Measurements from ENCODE around the gene ZNF33A. TPM values are rescaled to one million over a fixed set of nuclear protein-coding genes. Genes with fewer than 3 reads are reported as not detected.

Gene ZNF33A
- total RNA-seq, 1 donor from 2014 or later, result 18.9 TPM

DNA sequence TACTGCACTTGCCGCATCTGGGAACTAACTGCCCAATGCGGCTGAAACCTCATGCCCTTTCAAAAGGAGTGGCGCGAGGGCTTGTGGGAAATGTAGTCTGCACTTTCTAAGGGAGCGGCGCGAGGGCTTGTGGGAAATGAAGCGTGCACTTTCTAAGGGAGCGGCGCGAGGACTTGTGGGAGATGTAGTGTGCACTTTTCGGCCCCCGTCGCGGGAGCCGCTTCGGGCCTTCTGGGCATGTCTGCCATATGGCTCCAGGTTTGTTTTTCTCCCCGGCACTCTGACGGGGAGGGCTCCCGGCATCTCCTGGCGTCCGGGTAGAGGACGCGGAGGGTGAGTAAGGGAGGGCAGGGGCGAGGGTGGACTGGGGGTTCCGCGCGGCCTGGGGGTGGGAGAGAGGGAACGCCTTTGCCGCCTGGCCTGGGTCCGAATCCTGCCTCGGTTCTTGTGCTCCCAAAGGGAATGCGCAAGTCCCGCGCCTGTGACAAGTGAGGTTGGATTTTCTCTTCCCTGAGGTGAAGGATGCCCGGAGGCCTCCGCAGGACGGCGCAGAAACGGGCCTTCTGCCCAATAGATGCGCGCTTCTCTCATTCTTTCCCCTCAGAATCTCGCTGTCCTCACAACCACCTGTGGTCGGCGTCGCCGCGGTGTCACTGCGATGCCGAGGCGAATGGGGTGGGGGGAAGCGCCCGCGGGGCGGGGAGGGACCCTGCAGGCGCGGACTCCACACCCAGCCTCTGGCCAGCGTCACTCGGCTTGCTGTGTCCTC, 83.9 kb downstream of the ZNF33A start, which contains the start of gene ZNF37A:
TSS of gene ZNF37A (plus strand) at position 180 of the 769 bp plus-strand sequence. CDS start 2,281 bp downstream, outside the sequence.
- TF ChIP-seq POLR2AphosphoS5 (IDR thresholded peaks at IDR 0.05; ENCODE audit: insufficient read depth in 1 of 2, low read depth in 1 of 2), result peak; percentile 68 to 96
- TF ChIP-seq, protein P1, sequence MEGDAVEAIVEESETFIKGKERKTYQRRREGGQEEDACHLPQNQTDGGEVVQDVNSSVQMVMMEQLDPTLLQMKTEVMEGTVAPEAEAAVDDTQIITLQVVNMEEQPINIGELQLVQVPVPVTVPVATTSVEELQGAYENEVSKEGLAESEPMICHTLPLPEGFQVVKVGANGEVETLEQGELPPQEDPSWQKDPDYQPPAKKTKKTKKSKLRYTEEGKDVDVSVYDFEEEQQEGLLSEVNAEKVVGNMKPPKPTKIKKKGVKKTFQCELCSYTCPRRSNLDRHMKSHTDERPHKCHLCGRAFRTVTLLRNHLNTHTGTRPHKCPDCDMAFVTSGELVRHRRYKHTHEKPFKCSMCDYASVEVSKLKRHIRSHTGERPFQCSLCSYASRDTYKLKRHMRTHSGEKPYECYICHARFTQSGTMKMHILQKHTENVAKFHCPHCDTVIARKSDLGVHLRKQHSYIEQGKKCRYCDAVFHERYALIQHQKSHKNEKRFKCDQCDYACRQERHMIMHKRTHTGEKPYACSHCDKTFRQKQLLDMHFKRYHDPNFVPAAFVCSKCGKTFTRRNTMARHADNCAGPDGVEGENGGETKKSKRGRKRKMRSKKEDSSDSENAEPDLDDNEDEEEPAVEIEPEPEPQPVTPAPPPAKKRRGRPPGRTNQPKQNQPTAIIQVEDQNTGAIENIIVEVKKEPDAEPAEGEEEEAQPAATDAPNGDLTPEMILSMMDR (IDR thresholded peaks at IDR 0.05), result no peak
- Histone ChIP-seq H3K27me3 (no peaks in the 10 kb centered on the region), H3K4me1 (peaks cover 22% of the 10 kb centered on the region), H3K36me3 (peaks cover 0 to 32% of the 10 kb centered on the region in 2 donors), H3K9me3 (no peaks in the 10 kb centered on the region), H3K27ac (peak within 1 kb of the TSS; percentile 87), H3K4me3 (peak within 1 kb of the TSS; percentile 67 to 90)
- intact Hi-C loops (cut with DNase I), result loop anchor here (10.0 kb wide), 1 partner anchor 120 kb away; the partner anchor contains the start of gene ZNF25
- peak in 1 of 2 donors; percentile 95 for DNase-seq (ENCODE audit: extremely low spot score in 2 of 2)

DNA sequence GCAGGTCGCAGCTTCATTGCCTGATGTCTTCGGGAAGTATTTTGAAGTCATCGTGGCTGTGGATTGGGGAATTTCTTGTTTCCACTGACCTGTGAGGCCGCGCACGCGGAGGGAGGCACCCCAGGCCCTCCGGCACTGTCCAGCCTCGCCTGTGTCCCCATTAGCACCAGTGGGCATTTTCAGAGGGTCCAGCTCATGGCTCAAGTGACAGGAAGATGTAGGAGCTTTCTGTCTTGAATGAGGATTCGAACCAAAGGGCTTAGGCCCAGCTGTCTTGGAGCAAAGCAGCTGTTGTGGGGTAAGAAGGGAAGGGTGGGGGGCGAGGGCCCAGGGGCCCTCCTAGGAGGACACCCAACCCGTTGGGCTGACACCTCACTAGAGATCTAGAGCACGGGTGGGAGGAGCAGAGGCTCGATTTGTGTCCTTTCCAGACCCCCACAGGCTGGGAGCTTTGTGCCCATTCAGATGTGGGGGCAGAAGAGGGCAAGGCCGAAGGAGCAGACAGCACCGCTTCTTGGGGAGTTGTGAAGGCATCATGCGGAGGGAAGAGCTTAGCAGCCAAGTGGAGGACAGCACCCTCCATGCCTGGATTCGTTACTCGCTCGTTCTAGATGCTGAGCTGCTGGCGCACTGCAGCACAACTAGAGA, 84.6 kb downstream of the ZNF33A start:
- intact Hi-C loops (cut with DNase I), result loop anchor here (10.0 kb wide), 1 partner anchor 120 kb away; the partner anchor contains the start of gene ZNF25
- peak overlapping the region; percentile 87 for H3K27ac ChIP-seq
- TF ChIP-seq POLR2AphosphoS5 (IDR thresholded peaks at IDR 0.05; ENCODE audit: insufficient read depth in 1 of 2, low read depth in 1 of 2) (no peak), POLR2A (IDR thresholded peaks at IDR 0.05) (no peak)
- TF ChIP-seq, protein P1 (IDR thresholded peaks at IDR 0.05), result no peak

DNA sequence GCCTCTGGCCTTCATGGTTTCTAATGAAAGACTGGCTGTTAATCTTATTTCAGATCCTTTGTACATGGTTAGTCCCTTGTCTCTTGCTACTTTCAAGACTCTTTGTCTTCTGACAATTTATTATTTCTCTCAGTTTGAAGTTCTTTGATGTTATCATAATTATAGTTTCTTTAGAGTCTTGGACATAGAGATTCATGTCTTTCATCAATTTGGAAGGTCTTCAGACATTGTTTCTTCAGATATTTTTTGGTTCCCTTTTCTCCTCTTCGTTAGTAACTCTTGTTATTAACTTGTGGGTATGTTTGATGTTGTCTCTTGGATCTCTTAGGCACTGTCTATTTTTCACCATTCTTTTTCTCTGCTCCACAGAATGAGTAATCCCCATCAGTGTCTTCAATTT, 92.4 kb downstream of the ZNF33A start:
- Histone ChIP-seq H3K9me3 (peaks cover 20% of the 10 kb centered on the region), H3K36me3 (peaks cover 14 to 85% of the 10 kb centered on the region in 2 donors)

More for the DNA sequence above, 84.6 kb downstream of the ZNF33A start:
- Histone ChIP-seq H3K9me3 (no peaks in the 10 kb centered on the region), H3K4me1 (peaks cover 22% of the 10 kb centered on the region), H3K4me3 (peak overlapping the region; percentile 67 to 90), H3K36me3 (peaks cover 0 to 39% of the 10 kb centered on the region in 2 donors), H3K27me3 (no peaks in the 10 kb centered on the region)
- no peak for DNase-seq (ENCODE audit: extremely low spot score in 2 of 2)

DNA sequence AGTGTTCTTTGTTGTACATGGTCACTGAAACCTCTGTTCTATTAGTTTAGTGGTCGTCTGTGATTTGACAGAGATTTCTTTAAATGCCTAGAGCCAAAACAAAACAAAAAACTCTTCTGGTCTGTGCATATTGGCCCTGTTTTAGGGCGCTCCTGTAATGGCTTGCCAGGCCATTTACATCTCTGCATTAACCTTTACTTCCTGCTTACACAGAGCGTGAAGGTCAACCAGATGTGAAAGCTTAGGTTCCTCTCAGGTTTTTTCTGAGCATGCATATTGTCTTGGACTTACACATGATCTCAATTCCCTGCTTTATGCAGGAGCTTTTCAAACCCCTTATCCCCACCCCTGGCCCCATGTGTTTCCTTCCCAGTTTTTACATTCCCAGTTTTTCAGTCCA, 93.3 kb downstream of the ZNF33A start:
- intact Hi-C loops (cut with DNase I), result no loop called here
- Histone ChIP-seq H3K9me3 (peaks cover 24% of the 10 kb centered on the region), H3K27me3 (no peaks in the 10 kb centered on the region), H3K4me1 (no peaks in the 10 kb centered on the region), H3K27ac (no peak overlapping the region), H3K36me3 (peaks cover 14 to 77% of the 10 kb centered on the region in 2 donors), H3K4me3 (no peak overlapping the region)
- TF ChIP-seq POLR2A (IDR thresholded peaks at IDR 0.05) (no peak), POLR2AphosphoS5 (IDR thresholded peaks at IDR 0.05; ENCODE audit: insufficient read depth in 1 of 2, low read depth in 1 of 2) (no peak)
- TF ChIP-seq, protein P1 (IDR thresholded peaks at IDR 0.05), result no peak
- DNase-seq (ENCODE audit: extremely low spot score in 2 of 2), result no peak

More for the DNA sequence above, 92.4 kb downstream of the ZNF33A start:
- TF ChIP-seq POLR2A (IDR thresholded peaks at IDR 0.05) (no peak), POLR2AphosphoS5 (IDR thresholded peaks at IDR 0.05; ENCODE audit: insufficient read depth in 1 of 2, low read depth in 1 of 2) (no peak)
- TF ChIP-seq, protein P1 (IDR thresholded peaks at IDR 0.05), result no peak
- DNase-seq (ENCODE audit: extremely low spot score in 2 of 2), result no peak
- Histone ChIP-seq H3K4me3 (no peak overlapping the region), H3K27ac (no peak overlapping the region), H3K4me1 (no peaks in the 10 kb centered on the region), H3K27me3 (no peaks in the 10 kb centered on the region)
- intact Hi-C loops (cut with DNase I), result no loop called here
